HG02840 (cell line): ENCODE data around the gene KPNA6.

ENCODE experiments used
- ATAC-seq: cut with Tn5 transposase; IDR thresholded peaks from one replicate; pipeline ENCODE4 v1.9.1; 2021; ENCODE audit warnings: mild to moderate bottlenecking, moderate library complexity, moderate number of reproducible peaks; ENCODE audit not compliant: unreplicated experiment, low FRiP score

The KPNA6 gene

GRCh38 chr1:32184650-32185049 lies 76.8 kb downstream of the KPNA6 start:
- ATAC-seq, result no peak

GRCh38 chr1:32186077-32186476 lies 78.2 kb downstream of the KPNA6 start:
- ATAC-seq, result no peak

- ATAC-seq, result no peak
Observed at GRCh38 chr1:32186491-32186890, 78.6 kb downstream of the KPNA6 start.

- no peak for ATAC-seq
Observed at GRCh38 chr1:32187850-32188249, 80.0 kb downstream of the KPNA6 start.

- no peak for ATAC-seq
Observed at GRCh38 chr1:32192220-32192948, 84.5 kb downstream of the KPNA6 start.

GRCh38 chr1:32194984-32195383 lies 87.1 kb downstream of the KPNA6 start:
- no peak for ATAC-seq

- no peak for ATAC-seq
Observed at GRCh38 chr1:32195531-32195930, 87.7 kb downstream of the KPNA6 start.

- ATAC-seq, result no peak
Observed at GRCh38 chr1:32195972-32196823, 88.3 kb downstream of the KPNA6 start.

- no peak for ATAC-seq
Observed at GRCh38 chr1:32197074-32197473, 89.2 kb downstream of the KPNA6 start.

- ATAC-seq, result no peak
Observed at GRCh38 chr1:32197837-32198236, 90.0 kb downstream of the KPNA6 start.

- no peak for ATAC-seq
Observed at GRCh38 chr1:32198237-32199042, 90.6 kb downstream of the KPNA6 start.

- no peak for ATAC-seq
Observed at GRCh38 chr1:32199043-32199716, 91.3 kb downstream of the KPNA6 start.

- no peak for ATAC-seq
Observed at GRCh38 chr1:32199717-32200072, 91.8 kb downstream of the KPNA6 start.

GRCh38 chr1:32200226-32201010 lies 92.6 kb downstream of the KPNA6 start, which contains the start of gene CCDC28B:
Gene CCDC28B (plus strand): TSS chr1:32200595. CDS start chr1:32201936, 1,341 bp downstream.
- no peak for ATAC-seq

- ATAC-seq, result no peak
Observed at GRCh38 chr1:32201011-32201855, 93.4 kb downstream of the KPNA6 start.

- ATAC-seq, result no peak
Observed at GRCh38 chr1:32204943-32205361, 97.1 kb downstream of the KPNA6 start.

- ATAC-seq, result peak; percentile 42
Observed at GRCh38 chr1:32205401-32206370, 97.8 kb downstream of the KPNA6 start, which contains the start of gene IQCC. Gene IQCC (plus strand): TSS chr1:32205671. CDS start chr1:32205682, 11 bp downstream.
